Activated effector memory CD4-positive, alpha-beta T cell treated with Interleukin-2 at 50 U/mL for 16 hours (primary cell): ENCODE measurements around the gene CHST8.
"Not testable (repeated sequence)": the region's sequence is repeated elsewhere in the genome, so short reads cannot be mapped to it uniquely, and the experiment has no call there.

Experiments
- DNase-seq: peaks from one replicate; pipeline ENCODE4 v3.0.0-alpha.2; 2020

The CHST8 gene

GRCh38 chr19:33693678-33694077, 71.9 kb downstream of the CHST8 start:
- DNase-seq: no peak

GRCh38 chr19:33695547-33695946, 73.8 kb downstream of the CHST8 start:
- DNase-seq: not testable (repeated sequence)

GRCh38 chr19:33697766-33698165, 76.0 kb downstream of the CHST8 start:
- no peak for DNase-seq

- no peak for DNase-seq
These were observed 77.1 kb downstream of the CHST8 start for GRCh38 chr19:33698576-33699435.

- DNase-seq: no peak
These were observed 78.1 kb downstream of the CHST8 start for GRCh38 chr19:33699754-33700407.

GRCh38 chr19:33700408-33701013, 78.8 kb downstream of the CHST8 start:
- no peak for DNase-seq

- no peak for DNase-seq
These were observed 79.8 kb downstream of the CHST8 start for GRCh38 chr19:33701565-33701964.

GRCh38 chr19:33702606-33703437, 81.1 kb downstream of the CHST8 start:
- no peak for DNase-seq

GRCh38 chr19:33703438-33703750, 81.6 kb downstream of the CHST8 start:
- DNase-seq: no peak

GRCh38 chr19:33703821-33704220, 82.1 kb downstream of the CHST8 start:
- DNase-seq: no peak

- DNase-seq: no peak
These were observed 82.5 kb downstream of the CHST8 start for GRCh38 chr19:33704271-33704670.

GRCh38 chr19:33705090-33705847, 83.5 kb downstream of the CHST8 start:
- no peak for DNase-seq

- DNase-seq: no peak
These were observed 84.1 kb downstream of the CHST8 start for GRCh38 chr19:33705860-33706259.

- DNase-seq: no peak
These were observed 84.9 kb downstream of the CHST8 start for GRCh38 chr19:33706631-33707030.

- no peak for DNase-seq
These were observed 90.5 kb downstream of the CHST8 start for GRCh38 chr19:33712268-33712667.

GRCh38 chr19:33713194-33713593, 91.4 kb downstream of the CHST8 start:
- no peak for DNase-seq

- DNase-seq: no peak
These were observed 92.4 kb downstream of the CHST8 start for GRCh38 chr19:33714149-33714548.

GRCh38 chr19:33715462-33715861, 93.7 kb downstream of the CHST8 start:
- no peak for DNase-seq

- DNase-seq: no peak
These were observed 96.1 kb downstream of the CHST8 start for GRCh38 chr19:33717878-33718277.

GRCh38 chr19:33718651-33719254, 97.0 kb downstream of the CHST8 start:
- no peak for DNase-seq

GRCh38 chr19:33719366-33720154, 97.8 kb downstream of the CHST8 start:
- no peak for DNase-seq
